ENCODE results near the gene WDR18.

GRCh38 chr19:1042689-1043511, 58.8 kb downstream of the WDR18 start:
- TF ChIP-seq, protein P1, sequence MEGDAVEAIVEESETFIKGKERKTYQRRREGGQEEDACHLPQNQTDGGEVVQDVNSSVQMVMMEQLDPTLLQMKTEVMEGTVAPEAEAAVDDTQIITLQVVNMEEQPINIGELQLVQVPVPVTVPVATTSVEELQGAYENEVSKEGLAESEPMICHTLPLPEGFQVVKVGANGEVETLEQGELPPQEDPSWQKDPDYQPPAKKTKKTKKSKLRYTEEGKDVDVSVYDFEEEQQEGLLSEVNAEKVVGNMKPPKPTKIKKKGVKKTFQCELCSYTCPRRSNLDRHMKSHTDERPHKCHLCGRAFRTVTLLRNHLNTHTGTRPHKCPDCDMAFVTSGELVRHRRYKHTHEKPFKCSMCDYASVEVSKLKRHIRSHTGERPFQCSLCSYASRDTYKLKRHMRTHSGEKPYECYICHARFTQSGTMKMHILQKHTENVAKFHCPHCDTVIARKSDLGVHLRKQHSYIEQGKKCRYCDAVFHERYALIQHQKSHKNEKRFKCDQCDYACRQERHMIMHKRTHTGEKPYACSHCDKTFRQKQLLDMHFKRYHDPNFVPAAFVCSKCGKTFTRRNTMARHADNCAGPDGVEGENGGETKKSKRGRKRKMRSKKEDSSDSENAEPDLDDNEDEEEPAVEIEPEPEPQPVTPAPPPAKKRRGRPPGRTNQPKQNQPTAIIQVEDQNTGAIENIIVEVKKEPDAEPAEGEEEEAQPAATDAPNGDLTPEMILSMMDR (IDR thresholded peaks at IDR 0.05 in 2 of 3, conservative IDR thresholded peaks at IDR 0.05 in 1 of 3; ENCODE audit: borderline replicate concordance in 1 of 3, insufficient read depth in 1 of 3, low read depth in 2 of 3, low read length in 2 of 3), result no peak
- TF ChIP-seq EZH2phosphoT487 (IDR thresholded peaks at IDR 0.05; ENCODE audit: borderline replicate concordance) (no peak), SRF (IDR thresholded peaks at IDR 0.05; ENCODE audit: low read depth) (no peak), JUND (IDR thresholded peaks at IDR 0.05) (no peak), CEBPB (IDR thresholded peaks at IDR 0.05; ENCODE audit: low read depth) (no peak), SIN3A (IDR thresholded peaks at IDR 0.05; ENCODE audit: low read depth) (no peak), YY1 (IDR thresholded peaks at IDR 0.05; ENCODE audit: extremely low read depth, insufficient replicate concordance, low read depth, low read length) (no peak), CBX3 (IDR thresholded peaks at IDR 0.05; ENCODE audit: low read depth) (no peak), POLR2AphosphoS5 (IDR thresholded peaks at IDR 0.05; ENCODE audit: low read depth, low read length) (no peak), POLR2A (IDR thresholded peaks at IDR 0.05; ENCODE audit: borderline replicate concordance, extremely low read depth, insufficient read depth, insufficient read length) (no peak), EZH2 (IDR thresholded peaks at IDR 0.05) (no peak), ELF1 (IDR thresholded peaks at IDR 0.05; ENCODE audit: borderline replicate concordance, low read depth) (no peak), ZBTB33 (IDR thresholded peaks at IDR 0.05; ENCODE audit: extremely low read depth, insufficient replicate concordance, low read length) (no peak)

Data from HCT116 (cell line).